Heart left ventricle (tissue), 16 donors: ENCODE results near the gene MAN2B2. TPM values are rescaled to one million over a fixed set of nuclear protein-coding genes. Genes with fewer than 3 reads are reported as not detected.
A peak's percentile ranks its signal among the peaks of the same experiment; 100 is the strongest.

Source experiments
- ATAC-seq, 4 donors: fragments of 200-7000 bp; cut with Tn5 transposase; one replicate each; pipeline ENCODE4 v1.9.1; 2020 to 2022; ENCODE audit warnings: moderate library complexity in 4 of 4, mild to moderate bottlenecking in 3 of 4, moderate number of reproducible peaks in 1 of 4
- DNase-seq, 5 donors: peaks; one replicate each; pipeline ENCODE4 v3.0.0-alpha.2; 2020
- H3K27ac ChIP-seq, 12 donors: fragments of 200-600 bp; sonication (generic) in 4 of 12; one replicate each; pipeline versions ENCODE4 v1.5.0 to v1.8.0; 2016 to 2022; ENCODE audit warnings: mild to moderate bottlenecking in 2 of 12
- H3K27me3 ChIP-seq, 9 donors: fragments of 200-600 bp; sonication (generic) in 2 of 9; one replicate each; pipeline versions ENCODE4 v1.5.1 to v1.8.0; 2016 to 2022; ENCODE audit warnings: mild to moderate bottlenecking in 3 of 9
- H3K36me3 ChIP-seq, 9 donors: fragments of 200-600 bp; sonication (generic) in 2 of 9; one replicate each; pipeline versions ENCODE4 v1.5.0 to v1.8.0; 2018 to 2022; ENCODE audit warnings: mild to moderate bottlenecking in 2 of 9
- H3K4me1 ChIP-seq, 12 donors: fragments of 200-600 bp; sonication (generic) in 4 of 12; one replicate each; pipeline versions ENCODE4 v1.5.0 to v1.8.0; 2016 to 2022; ENCODE audit warnings: mild to moderate bottlenecking in 3 of 12
- H3K4me3 ChIP-seq, 12 donors: fragments of 200-600 bp; sonication (generic) in 4 of 12; one replicate each; pipeline versions ENCODE4 v1.5.0 to v1.8.0; 2017 to 2022; ENCODE audit warnings: mild to moderate bottlenecking in 9 of 12, moderate library complexity in 4 of 12
- H3K9me3 ChIP-seq, 12 donors: fragments of 200-600 bp; sonication (generic) in 4 of 12; one replicate each; pipeline versions ENCODE4 v1.5.0 to v1.8.0; 2016 to 2022; ENCODE audit warnings: mild to moderate bottlenecking in 1 of 12
- POLR2A ChIP-seq, 2 donors: fragments of 450-650 bp; IDR thresholded peaks; one replicate each; pipeline ENCODE4 v1.6.1; 2017; ENCODE audit warnings: antibody characterized with exemption in 2 of 2, mild to moderate bottlenecking in 2 of 2, moderate library complexity in 2 of 2
- WGBS, 4 donors: extraction: QIAGEN DNeasy Blood & Tissue Kit in 2 of 4; methylation state at CpG; one replicate each; pipeline versions ENCODE4 v1.1.5 to v1.1.7; 2013 to 2018; 5-methylcytosine and 5-hydroxymethylcytosine counted together
- intact Hi-C, 10 donors: fragments of 100-400 bp; cut with DNase I; formaldehyde crosslinking; loops; one replicate each; pipeline versions ENCODE4 v1.11.1 to v1.14.2; 2022
- polyA plus RNA-seq, 2 donors: library from polyadenylated mRNA; stranded (reverse); fragments of 200-250 nt; gene quantifications; one replicate each; pipeline ENCODE4 v1.2.3, GENCODE V29; 2013
- total RNA-seq, 9 donors: library from RNA; depleted of rRNA in 2 of 9; stranded (reverse); fragments of >200 nt in 2 of 9; fragmentation: NEBNext Ultra II Directional in 3 of 9; extraction: Animal tissue kit (Norgen Biotek cat#: 25700) in 3 of 9; gene quantifications; one replicate each; pipeline versions ENCODE4 v1.1.0 to v1.2.4, GENCODE V29; 2016 to 2023
- TF ChIP-seq, protein P1 (sequence below), 12 donors: fragments of 200-600 bp; sonication (generic) in 4 of 12; IDR thresholded peaks; one replicate each; pipeline versions ENCODE4 v1.5.0 to v1.8.0; 2018 to 2022; ENCODE audit warnings: antibody characterized with exemption in 12 of 12, mild to moderate bottlenecking in 5 of 12
- donor health status: ischemic (EF 13 %, LVEDD 7.1; RV severe dilation, severe dysfunction).
- donor health status: healthy with polysubstance abuse.
- donor health status: DM: no; HTN: yes; CAD: no.
- donor health status: DM: no; HTN: no; CAD: no.
- donor health status: ischemic (EF 25% LVEDD 6.9; RV normal size, moderate dysfunction).
- donor health status: ischemic (EF 25% LVEDD 5.7; RV mildly dilated, moderate dysfunction).
- donor health status: healthy.
- donor health status: DM: yes; HTN: yes; CAD: no.
- donor health status: ischemic (EF 35%, LVEDD 5.7; RV mildly dilated, moderate dysfunction).
- donor health status: nonischemic (EF 11% LVEDD 7.7; RV severe dilation, severe dysfunction).
- donor health status: DM: yes; HTN: yes; CAD: no.
- donor health status: PGD.
- donor health status: ischemic (EF 29% LVEDD 5.4; RV normal size, mild dysfunction).
- donor health status: nonischemic (EF 23%, LVEDD 6.1; RV moderate dilation, normal function).

The MAN2B2 gene
- total and polyA plus RNA-seq, 11 donors, result 4.4 to 33.6 (median 19.8) TPM

DNA sequence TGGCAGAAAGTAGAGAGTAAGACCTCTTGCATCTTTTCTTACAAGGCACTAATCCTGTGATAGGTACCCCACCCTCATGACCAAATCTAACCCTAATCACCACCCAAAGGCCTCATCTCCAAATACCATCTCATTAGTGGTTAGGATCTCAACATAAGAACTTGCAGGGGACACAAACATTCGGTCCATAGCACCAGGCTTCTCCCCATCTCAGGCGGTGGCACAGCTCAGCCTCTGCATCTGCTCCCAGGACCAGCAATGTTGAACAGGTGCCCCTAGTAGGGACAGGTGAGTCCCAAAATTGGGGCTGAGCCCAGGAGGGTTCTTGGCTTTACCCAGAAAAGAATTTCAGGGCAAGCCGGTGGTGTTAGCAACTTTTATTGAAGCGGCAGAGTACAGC, 57.1 kb downstream of the MAN2B2 start:
- intact Hi-C loops, result no loop called here
- H3K36me3 ChIP-seq, result no peaks in the 10 kb centered on the region
- no peak for TF ChIP-seq POLR2A (IDR thresholded peaks at IDR 0.05)
- TF ChIP-seq, protein P1, sequence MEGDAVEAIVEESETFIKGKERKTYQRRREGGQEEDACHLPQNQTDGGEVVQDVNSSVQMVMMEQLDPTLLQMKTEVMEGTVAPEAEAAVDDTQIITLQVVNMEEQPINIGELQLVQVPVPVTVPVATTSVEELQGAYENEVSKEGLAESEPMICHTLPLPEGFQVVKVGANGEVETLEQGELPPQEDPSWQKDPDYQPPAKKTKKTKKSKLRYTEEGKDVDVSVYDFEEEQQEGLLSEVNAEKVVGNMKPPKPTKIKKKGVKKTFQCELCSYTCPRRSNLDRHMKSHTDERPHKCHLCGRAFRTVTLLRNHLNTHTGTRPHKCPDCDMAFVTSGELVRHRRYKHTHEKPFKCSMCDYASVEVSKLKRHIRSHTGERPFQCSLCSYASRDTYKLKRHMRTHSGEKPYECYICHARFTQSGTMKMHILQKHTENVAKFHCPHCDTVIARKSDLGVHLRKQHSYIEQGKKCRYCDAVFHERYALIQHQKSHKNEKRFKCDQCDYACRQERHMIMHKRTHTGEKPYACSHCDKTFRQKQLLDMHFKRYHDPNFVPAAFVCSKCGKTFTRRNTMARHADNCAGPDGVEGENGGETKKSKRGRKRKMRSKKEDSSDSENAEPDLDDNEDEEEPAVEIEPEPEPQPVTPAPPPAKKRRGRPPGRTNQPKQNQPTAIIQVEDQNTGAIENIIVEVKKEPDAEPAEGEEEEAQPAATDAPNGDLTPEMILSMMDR (IDR thresholded peaks at IDR 0.05), result no peak
- H3K4me1 ChIP-seq, result no peaks in the 10 kb centered on the region
- no peaks in the 10 kb centered on the region for H3K9me3 ChIP-seq
- no peak overlapping the region for H3K27ac ChIP-seq
- H3K27me3 ChIP-seq, result no peaks in the 10 kb centered on the region
- DNase-seq (no peak), ATAC-seq (no peak)
- 91 to 97% (median 94%) methylated on average over 4 of the region's 4 CpGs for whole genome bisulfite sequencing, 4 donors
- no peak overlapping the region for H3K4me3 ChIP-seq

DNA sequence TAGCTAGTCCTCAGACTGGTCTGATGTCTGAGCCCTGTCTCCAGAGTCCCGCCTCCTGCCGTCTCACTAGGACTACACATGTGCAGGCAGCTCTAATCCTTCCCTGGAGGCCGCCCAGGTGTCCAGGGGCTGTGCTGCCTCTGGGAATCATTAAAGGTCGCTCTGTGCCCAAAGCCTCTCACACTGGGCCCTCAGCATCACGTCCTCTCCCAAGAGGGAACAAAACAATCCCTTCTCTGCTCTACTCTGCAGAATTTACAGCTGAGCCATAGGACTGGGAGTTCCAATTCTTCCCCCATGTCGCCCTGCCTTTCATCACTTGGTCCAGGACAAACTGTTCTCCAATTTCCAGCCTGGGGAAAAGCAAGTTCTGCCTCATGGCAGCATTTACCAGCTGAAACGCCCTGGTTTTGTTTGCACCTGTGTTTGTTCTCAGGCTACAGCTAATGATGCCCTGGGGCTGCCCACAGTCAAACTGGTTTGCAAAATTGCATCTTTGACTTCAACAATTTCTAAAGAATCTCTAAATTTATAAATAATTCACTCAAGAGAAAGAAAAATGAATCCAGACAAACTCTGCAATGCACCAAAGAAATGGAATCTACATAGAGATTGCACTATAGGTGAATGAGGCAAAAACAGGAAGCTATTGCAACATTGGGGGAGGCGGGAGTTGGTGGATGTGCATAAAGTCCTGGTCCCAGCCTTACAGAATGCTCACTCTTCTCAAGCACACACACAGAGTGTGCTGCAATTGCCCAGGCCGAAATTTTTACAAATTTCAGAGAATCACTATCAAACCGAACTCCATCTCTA, 58.3 kb downstream of the MAN2B2 start:
- TF ChIP-seq POLR2A (IDR thresholded peaks at IDR 0.05), result no peak
- TF ChIP-seq, protein P1 (IDR thresholded peaks at IDR 0.05), result no peak
- peak in 1 of 4 donors; percentile 75 for ATAC-seq
- WGBS, 4 donors, result 86 to 89% (median 87%) methylated on average over 10 of the region's 10 CpGs
- Histone ChIP-seq H3K27ac (no peak overlapping the region), H3K9me3 (no peaks in the 10 kb centered on the region), H3K4me1 (no peaks in the 10 kb centered on the region), H3K36me3 (no peaks in the 10 kb centered on the region), H3K27me3 (no peaks in the 10 kb centered on the region), H3K4me3 (no peak overlapping the region)
- no peak for DNase-seq
- intact Hi-C loops, result no loop called here

DNA sequence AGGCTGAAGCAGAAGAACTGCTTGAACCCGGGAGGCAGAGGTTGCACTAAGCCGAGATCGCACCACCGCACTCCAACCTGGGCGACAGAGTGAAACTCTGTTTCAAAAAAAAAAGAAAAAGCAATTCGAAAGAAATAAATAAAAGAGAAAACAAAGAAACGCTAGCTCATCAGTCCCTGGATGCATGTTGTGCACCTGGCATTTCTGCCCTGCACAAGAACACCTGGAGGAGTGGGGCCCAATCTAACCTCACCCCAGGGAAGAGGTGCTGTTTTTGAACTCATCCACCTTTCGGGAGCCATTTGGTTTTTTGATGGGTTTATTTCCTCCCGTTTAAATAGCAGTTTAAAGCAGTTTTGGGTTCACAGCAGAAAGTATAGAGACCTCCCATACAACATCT, 59.8 kb downstream of the MAN2B2 start:
- H3K9me3 ChIP-seq, result no peaks in the 10 kb centered on the region
- H3K4me1 ChIP-seq, result peaks cover 0 to 6% (median 2%) of the 10 kb centered on the region in 12 donors
- H3K27me3 ChIP-seq, result no peaks in the 10 kb centered on the region
- no peak for ATAC-seq
- 93 to 96% (median 95%) methylated on average over 9 of the region's 9 CpGs for WGBS, 4 donors
- DNase-seq, result no peak
- no peak overlapping the region for H3K27ac ChIP-seq
- H3K36me3 ChIP-seq, result no peaks in the 10 kb centered on the region
- TF ChIP-seq, protein P1 (IDR thresholded peaks at IDR 0.05), result no peak
- TF ChIP-seq POLR2A (IDR thresholded peaks at IDR 0.05), result no peak
- H3K4me3 ChIP-seq, result no peak overlapping the region
- intact Hi-C loops, result no loop called here

DNA sequence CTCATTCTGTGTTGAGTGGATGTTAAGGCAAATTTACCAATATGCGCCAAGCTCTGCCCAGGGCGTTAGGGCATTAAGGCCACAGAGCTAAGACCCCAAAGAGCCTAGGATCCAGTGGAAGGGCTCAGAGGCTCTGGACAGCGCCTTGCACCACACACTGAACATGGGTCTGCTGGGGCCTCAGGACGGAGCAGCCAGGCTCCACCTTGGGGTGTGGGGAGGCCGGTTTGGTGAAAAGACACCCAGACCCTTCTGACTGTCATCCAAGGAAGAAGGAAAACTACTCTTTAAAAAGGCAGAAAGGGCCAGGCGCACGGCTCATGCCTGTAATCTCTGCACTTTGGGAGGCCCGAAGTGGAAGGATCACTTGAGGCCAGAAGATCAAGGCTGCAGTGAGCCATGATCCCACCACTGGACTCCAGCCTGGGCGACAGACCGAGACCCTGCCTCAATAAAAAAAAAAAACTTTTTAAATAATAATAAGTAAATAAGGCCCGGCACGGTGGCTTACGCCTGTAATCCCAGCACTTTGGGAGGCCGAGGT, 64.2 kb downstream of the MAN2B2 start:
- no peaks in the 10 kb centered on the region for H3K27me3 ChIP-seq
- TF ChIP-seq, protein P1 (IDR thresholded peaks at IDR 0.05), result no peak
- TF ChIP-seq POLR2A (IDR thresholded peaks at IDR 0.05), result no peak
- intact Hi-C loops, result no loop called here
- H3K9me3 ChIP-seq, result no peaks in the 10 kb centered on the region
- ATAC-seq, result no peak
- H3K36me3 ChIP-seq, result peaks cover 0 to 25% (median 19%) of the 10 kb centered on the region in 9 donors
- no peak for DNase-seq
- no peak overlapping the region for H3K27ac ChIP-seq
- 92 to 98% (median 95%) methylated on average over 14 of the region's 14 CpGs for WGBS, 4 donors
- H3K4me3 ChIP-seq, result peak overlapping the region in 1 of 12 donors; percentile 91
- H3K4me1 ChIP-seq, result peaks cover 7 to 38% (median 28%) of the 10 kb centered on the region in 12 donors
